IMR-90 (cell line): ENCODE results near the gene CADM1. TPM values are rescaled to one million over a fixed set of nuclear protein-coding genes. Genes with fewer than 3 reads are reported as not detected.

Source experiments
- ATAC-seq: fragments of 200-7000 bp; cut with Tn5 transposase; 2 replicates; pipeline ENCODE4 v1.9.1; 2020; ENCODE audit warnings: low read depth, mild to moderate bottlenecking, moderate library complexity
- BruUV-seq: library from RNA; stranded (reverse); fragments of 400-500 nt; replicated peaks from 2 replicates; lab custom pipeline; 2021; lab: Mats Ljungman, UMichigan
- CTCF ChIA-PET: fragments of 300-600 bp; formaldehyde crosslinking; extraction: SDS; loops from one replicate; lab custom pipeline; 2021; ENCODE audit warnings: antibody characterized with exemption; lab: Yijun Ruan, JAX
- POLR2A ChIA-PET: fragments of 300-600 bp; sonication (Branson Sonifier 250); formaldehyde crosslinking; loops from one replicate; lab custom pipeline; 2022; ENCODE audit warnings: antibody characterized with exemption; ENCODE audit not compliant: unreplicated experiment; lab: Charles Lee
- DNase-seq: peaks from one replicate; pipeline ENCODE4 v3.0.0; 2013
- H2AFZ ChIP-seq: replicated peaks from 2 replicates; pipeline ENCODE3; 2013; ENCODE audit warnings: low read length, mild to moderate bottlenecking; ENCODE audit not compliant: poor library complexity
- H2AK5ac ChIP-seq: 2 replicates; pipeline ENCODE4 v1.6.1; 2013; ENCODE audit warnings: low read depth, low read length, inconsistent platforms
- H2AK9ac ChIP-seq: replicated peaks from 2 replicates; pipeline ENCODE3; 2013; ENCODE audit warnings: mild to moderate bottlenecking, low read depth, low read length, moderate library complexity; ENCODE audit not compliant: poor library complexity
- H2BK120ac ChIP-seq: 2 replicates; pipeline ENCODE4 v1.6.1; 2013; ENCODE audit warnings: low read depth, low read length, inconsistent platforms
- H2BK15ac ChIP-seq: 3 replicates; pipeline ENCODE4 v1.6.1; 2013; ENCODE audit warnings: low read depth, low read length, inconsistent platforms
- H2BK20ac ChIP-seq: 2 replicates; pipeline ENCODE4 v1.6.1; 2013; ENCODE audit warnings: low read depth, mild to moderate bottlenecking, inconsistent platforms, low read length, moderate library complexity
- H2BK5ac ChIP-seq: 2 replicates; pipeline ENCODE4 v1.6.1; 2013; ENCODE audit warnings: mild to moderate bottlenecking, low read depth, low read length, inconsistent platforms; ENCODE audit not compliant: poor library complexity, severe bottlenecking
- H3K14ac ChIP-seq: replicated peaks from 2 replicates; pipeline ENCODE4 v1.6.1; 2013; ENCODE audit warnings: low read depth, low read length, inconsistent platforms
- H3K18ac ChIP-seq: 2 replicates; pipeline ENCODE4 v1.6.1; 2013; ENCODE audit warnings: low read depth, low read length, control low read depth
- H3K23ac ChIP-seq: 2 replicates; pipeline ENCODE4 v1.6.1; 2013; ENCODE audit warnings: low read depth, low read length, inconsistent platforms
- H3K27ac ChIP-seq: 2 replicates; pipeline ENCODE4 v1.5.1; 2013; ENCODE audit warnings: mild to moderate bottlenecking, control low read depth, low read length; ENCODE audit not compliant: insufficient read depth
- H3K27me3 ChIP-seq: 2 replicates; pipeline ENCODE4 v1.6.1; 2013; ENCODE audit warnings: low read length; ENCODE audit not compliant: control insufficient read depth, insufficient read depth
- H3K36me3 ChIP-seq: 2 replicates; pipeline ENCODE4 v1.6.1; 2013; ENCODE audit warnings: low read length, mixed read lengths; ENCODE audit not compliant: control insufficient read depth, insufficient read depth
- H3K4ac ChIP-seq: 2 replicates; pipeline ENCODE4 v1.6.1; 2013; ENCODE audit warnings: low read depth, low read length, inconsistent platforms
- H3K4me1 ChIP-seq: 2 replicates; pipeline ENCODE4 v1.6.1; 2013; ENCODE audit warnings: low read length, mixed read lengths; ENCODE audit not compliant: control insufficient read depth, insufficient read depth
- H3K4me2 ChIP-seq: 2 replicates; pipeline ENCODE4 v1.6.1; 2013; ENCODE audit warnings: low read depth, mild to moderate bottlenecking, control low read depth, low read length, moderate library complexity
- H3K4me3 ChIP-seq: 2 replicates; pipeline ENCODE4 v1.5.1; 2013; ENCODE audit warnings: low read depth, mild to moderate bottlenecking, control low read depth, low read length, moderate library complexity; ENCODE audit not compliant: insufficient read depth
- H3K56ac ChIP-seq: 2 replicates; pipeline ENCODE4 v1.6.1; 2013; ENCODE audit warnings: low read length, inconsistent platforms; ENCODE audit not compliant: insufficient read depth; ENCODE audit errors: extremely low read depth
- H3K79me1 ChIP-seq, 2 experiments: 2 replicates each; pipeline ENCODE4 v1.6.1; 2013; ENCODE audit warnings: low read length in 2 of 2, inconsistent platforms in 1 of 2, low read depth in 1 of 2
- H3K9ac ChIP-seq: 2 replicates; pipeline ENCODE4 v1.6.1; 2013; ENCODE audit warnings: low read depth, low read length, control low read depth
- H3K9me1 ChIP-seq: 2 replicates; pipeline ENCODE4 v1.6.1; 2013; ENCODE audit warnings: low read length, inconsistent platforms; ENCODE audit not compliant: insufficient read depth
- H3K9me3 ChIP-seq: 2 replicates; pipeline ENCODE4 v1.6.1; 2013; ENCODE audit warnings: low read length; ENCODE audit not compliant: control insufficient read depth, insufficient read depth
- H4K20me1 ChIP-seq: 2 replicates; pipeline ENCODE4 v1.6.1; 2013; ENCODE audit warnings: low read length, inconsistent platforms; ENCODE audit not compliant: insufficient read depth
- H4K5ac ChIP-seq: 2 replicates; pipeline ENCODE4 v1.6.1; 2013; ENCODE audit warnings: mild to moderate bottlenecking, low read depth, low read length, control low read depth
- H4K8ac ChIP-seq, 2 experiments: 2 replicates each; pipeline ENCODE4 v1.6.1; 2013; ENCODE audit warnings: low read depth in 2 of 2, low read length in 2 of 2, control low read depth in 1 of 2, inconsistent platforms in 1 of 2
- H4K91ac ChIP-seq: 2 replicates; pipeline ENCODE4 v1.6.1; 2013; ENCODE audit warnings: low read depth, low read length, inconsistent platforms; ENCODE audit not compliant: insufficient read depth
- BHLHE40 ChIP-seq: fragments of 150-350 bp; IDR thresholded peaks from 2 replicates; pipeline ENCODE4 v1.6.1; 2016; ENCODE audit warnings: mild to moderate bottlenecking, low read depth, low read length
- CEBPB ChIP-seq: IDR thresholded peaks from 2 replicates; pipeline ENCODE4 v1.6.1; 2012; ENCODE audit warnings: low read depth, low read length, improper control_type of control experiment
- CHD1 ChIP-seq: IDR thresholded peaks from 2 replicates; pipeline ENCODE4 v1.6.1; 2012; ENCODE audit warnings: low read depth, low read length, improper control_type of control experiment
- FOS ChIP-seq: fragments of 150-350 bp; IDR thresholded peaks from 2 replicates; pipeline ENCODE4 v1.6.1; 2016; ENCODE audit warnings: low read depth, low read length
- MAFK ChIP-seq: IDR thresholded peaks from 2 replicates; pipeline ENCODE4 v1.6.1; 2012; ENCODE audit warnings: low read depth, low read length, improper control_type of control experiment
- MXI1 ChIP-seq: IDR thresholded peaks from 2 replicates; pipeline ENCODE4 v1.6.1; 2012; ENCODE audit warnings: low read depth, mild to moderate bottlenecking, low read length, moderate library complexity, borderline replicate concordance
- NFE2L2 ChIP-seq: fragments of 150-350 bp; IDR thresholded peaks from 2 replicates; pipeline ENCODE4 v1.6.1; 2016; ENCODE audit warnings: low read depth, mild to moderate bottlenecking, low read length
- POLR2A ChIP-seq: IDR thresholded peaks from 2 replicates; pipeline ENCODE4 v1.6.1; 2012; ENCODE audit warnings: mild to moderate bottlenecking, low read depth, low read length
- RCOR1 ChIP-seq: IDR thresholded peaks from 2 replicates; pipeline ENCODE4 v1.6.1; 2012; ENCODE audit warnings: mild to moderate bottlenecking, low read length, improper control_type of control experiment; ENCODE audit not compliant: insufficient replicate concordance
- RFX5 ChIP-seq: IDR thresholded peaks from 2 replicates; pipeline ENCODE4 v1.8.0; 2012; ENCODE audit warnings: low read depth, mild to moderate bottlenecking, low read length, moderate library complexity
- SMC3 ChIP-seq: fragments of 150-350 bp; IDR thresholded peaks from 2 replicates; pipeline ENCODE4 v1.6.1; 2016; ENCODE audit warnings: low read depth, mild to moderate bottlenecking, antibody characterized with exemption, low read length, moderate library complexity
- WGBS, 2 experiments: methylation state at CpG; one replicate each; pipeline versions ENCODE4 v1.1.5 to v1.1.7; 2013; ENCODE audit warnings: missing lambda C conversion rate in 2 of 2; ENCODE audit not compliant: insufficient read length in 1 of 2; ENCODE audit errors: extremely low coverage in 2 of 2; 5-methylcytosine and 5-hydroxymethylcytosine counted together
- dilution Hi-C: fragments of 300-500 bp; cut with HindIII; formaldehyde crosslinking; loops from one replicate; pipeline ENCODE4 v1.14.3; 2018; ENCODE audit warnings: low sequenced_read_pairs; ENCODE audit not compliant: unreplicated experiment
- in situ Hi-C: fragments of 300-500 bp; cut with MboI; formaldehyde crosslinking; loops from 3 replicates; pipeline ENCODE4 v1.14.3; 2019; ENCODE audit warnings: low sequenced_read_pairs, inconsistent platforms, mixed read lengths
- intact Hi-C: fragments of 100-400 bp; cut with micrococcal nuclease; formaldehyde crosslinking; loops from 2 replicates; pipeline ENCODE4 v1.10.0; 2022
- polyA plus RNA-seq, 3 experiments: library from polyadenylated mRNA; depleted of rRNA; stranded (reverse); fragments of >200 nt; gene quantifications; 2 replicates each; pipeline ENCODE4 v1.2.3, GENCODE V29; 2012; ENCODE audit warnings: low replicate concordance in 1 of 3
- total RNA-seq: library from RNA; depleted of rRNA; stranded (reverse); fragments of >200 nt; gene quantifications from 2 replicates; pipeline ENCODE4 v1.2.3, GENCODE V29; 2012
- TF ChIP-seq, protein P1 (sequence below): fragments of 150-350 bp; IDR thresholded peaks from 2 replicates; pipeline ENCODE4 v1.6.1; 2017; ENCODE audit warnings: mild to moderate bottlenecking, antibody characterized with exemption, low read length, low read depth
- TF ChIP-seq, protein P2 (sequence below): conservative IDR thresholded peaks from 2 replicates; pipeline ENCODE4 v1.5.1; 2012; ENCODE audit warnings: mild to moderate bottlenecking, low read depth, low read length, improper control_type of control experiment
- TF ChIP-seq, protein P3 (sequence below): fragments of 150-350 bp; IDR thresholded peaks from 2 replicates; pipeline ENCODE4 v1.6.1; 2016; ENCODE audit warnings: low read depth, mild to moderate bottlenecking, low read length, moderate library complexity, borderline replicate concordance

CADM1 gene
- total and polyA plus RNA-seq, 2 of the 4 experiments (the other 2 are of a cell fraction) = 28.8 to 77.1 TPM

DNA sequence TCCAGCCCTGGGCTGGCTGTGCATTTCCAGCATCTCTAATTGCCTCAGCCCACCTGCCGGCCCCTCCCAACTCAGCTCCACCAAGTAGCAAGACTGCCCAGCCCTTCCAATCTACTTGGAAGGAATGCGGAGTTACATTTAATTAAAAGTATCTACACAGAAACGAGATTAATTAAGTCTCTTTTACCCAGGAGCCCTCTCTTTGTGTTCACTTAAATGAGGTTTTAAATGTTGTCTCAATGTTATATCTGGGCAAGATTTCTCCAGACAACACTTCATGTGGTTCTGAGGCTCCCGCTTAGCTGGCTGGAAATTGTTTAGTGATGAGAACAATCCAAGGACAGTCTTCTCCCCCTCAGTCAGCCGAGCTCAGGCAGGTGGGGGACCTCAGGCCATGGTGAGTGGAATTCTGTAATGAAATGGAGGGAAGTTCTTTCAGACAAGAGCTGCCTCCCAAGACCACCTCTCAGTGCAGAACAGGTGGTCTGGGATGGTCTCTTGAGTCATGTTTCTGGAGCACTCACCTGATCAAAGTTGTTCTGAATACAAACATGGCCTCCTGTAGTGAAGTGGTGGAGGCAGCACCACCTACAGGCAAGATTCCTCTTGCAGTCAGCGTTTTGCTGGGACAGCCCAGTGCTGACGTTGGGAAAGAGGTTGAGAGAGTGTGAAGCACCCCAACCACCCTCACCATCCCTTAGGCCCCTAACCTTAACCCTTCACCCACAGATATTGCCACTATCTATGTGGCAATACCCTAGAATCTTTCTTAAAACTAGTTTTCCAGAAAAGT is 371.6 kb downstream of the CADM1 start:
- no peak overlapping the region for H3K23ac ChIP-seq
- H2BK15ac ChIP-seq = no peak overlapping the region
- no peak overlapping the region for H4K5ac ChIP-seq
- H3K14ac ChIP-seq = no peak overlapping the region
- H4K91ac ChIP-seq = no peak overlapping the region
- H2BK120ac ChIP-seq = no peak overlapping the region
- no peaks in the 10 kb centered on the region for H4K20me1 ChIP-seq
- no peak overlapping the region for H4K8ac ChIP-seq
- no peak overlapping the region for H3K18ac ChIP-seq
- no peak overlapping the region for H3K4me3 ChIP-seq
- CTCF ChIA-PET = no interaction called here
- BruUV-seq = no TSS peak
- no peak for ATAC-seq
- H3K9ac ChIP-seq = no peak overlapping the region
- no peak overlapping the region for H2AK9ac ChIP-seq
- no peak overlapping the region for H3K4me2 ChIP-seq
- peaks cover 14% of the 10 kb centered on the region; the same call in 1 of the 2 replicates for H3K27me3 ChIP-seq
- H3K56ac ChIP-seq = no peak overlapping the region
- H3K9me3 ChIP-seq = no peaks in the 10 kb centered on the region
- POLR2A ChIA-PET = no interaction called here
- no peaks in the 10 kb centered on the region for H3K9me1 ChIP-seq
- DNase-seq = no peak
- H3K27ac ChIP-seq = no peak overlapping the region
- WGBS, 2 experiments = no CpG with 5 or more reads among the region's 7 CpGs
- H3K36me3 ChIP-seq = no peaks in the 10 kb centered on the region
- H3K4ac ChIP-seq = no peak overlapping the region
- TF ChIP-seq RCOR1 (no peak), MXI1 (no peak), MAFK (no peak), CHD1 (no peak), BHLHE40 (no peak), RFX5 (no peak), POLR2A (no peak), NFE2L2 (no peak), FOS (no peak), SMC3 (no peak), CEBPB (no peak)
- TF ChIP-seq, protein P1, sequence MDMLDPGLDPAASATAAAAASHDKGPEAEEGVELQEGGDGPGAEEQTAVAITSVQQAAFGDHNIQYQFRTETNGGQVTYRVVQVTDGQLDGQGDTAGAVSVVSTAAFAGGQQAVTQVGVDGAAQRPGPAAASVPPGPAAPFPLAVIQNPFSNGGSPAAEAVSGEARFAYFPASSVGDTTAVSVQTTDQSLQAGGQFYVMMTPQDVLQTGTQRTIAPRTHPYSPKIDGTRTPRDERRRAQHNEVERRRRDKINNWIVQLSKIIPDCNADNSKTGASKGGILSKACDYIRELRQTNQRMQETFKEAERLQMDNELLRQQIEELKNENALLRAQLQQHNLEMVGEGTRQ = no peak
- TF ChIP-seq, protein P2, sequence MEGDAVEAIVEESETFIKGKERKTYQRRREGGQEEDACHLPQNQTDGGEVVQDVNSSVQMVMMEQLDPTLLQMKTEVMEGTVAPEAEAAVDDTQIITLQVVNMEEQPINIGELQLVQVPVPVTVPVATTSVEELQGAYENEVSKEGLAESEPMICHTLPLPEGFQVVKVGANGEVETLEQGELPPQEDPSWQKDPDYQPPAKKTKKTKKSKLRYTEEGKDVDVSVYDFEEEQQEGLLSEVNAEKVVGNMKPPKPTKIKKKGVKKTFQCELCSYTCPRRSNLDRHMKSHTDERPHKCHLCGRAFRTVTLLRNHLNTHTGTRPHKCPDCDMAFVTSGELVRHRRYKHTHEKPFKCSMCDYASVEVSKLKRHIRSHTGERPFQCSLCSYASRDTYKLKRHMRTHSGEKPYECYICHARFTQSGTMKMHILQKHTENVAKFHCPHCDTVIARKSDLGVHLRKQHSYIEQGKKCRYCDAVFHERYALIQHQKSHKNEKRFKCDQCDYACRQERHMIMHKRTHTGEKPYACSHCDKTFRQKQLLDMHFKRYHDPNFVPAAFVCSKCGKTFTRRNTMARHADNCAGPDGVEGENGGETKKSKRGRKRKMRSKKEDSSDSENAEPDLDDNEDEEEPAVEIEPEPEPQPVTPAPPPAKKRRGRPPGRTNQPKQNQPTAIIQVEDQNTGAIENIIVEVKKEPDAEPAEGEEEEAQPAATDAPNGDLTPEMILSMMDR = no peak
- TF ChIP-seq, protein P3, sequence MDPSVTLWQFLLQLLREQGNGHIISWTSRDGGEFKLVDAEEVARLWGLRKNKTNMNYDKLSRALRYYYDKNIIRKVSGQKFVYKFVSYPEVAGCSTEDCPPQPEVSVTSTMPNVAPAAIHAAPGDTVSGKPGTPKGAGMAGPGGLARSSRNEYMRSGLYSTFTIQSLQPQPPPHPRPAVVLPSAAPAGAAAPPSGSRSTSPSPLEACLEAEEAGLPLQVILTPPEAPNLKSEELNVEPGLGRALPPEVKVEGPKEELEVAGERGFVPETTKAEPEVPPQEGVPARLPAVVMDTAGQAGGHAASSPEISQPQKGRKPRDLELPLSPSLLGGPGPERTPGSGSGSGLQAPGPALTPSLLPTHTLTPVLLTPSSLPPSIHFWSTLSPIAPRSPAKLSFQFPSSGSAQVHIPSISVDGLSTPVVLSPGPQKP = no peak
- no peaks in the 10 kb centered on the region for H3K4me1 ChIP-seq
- dilution Hi-C loops = no loop called here
- intact Hi-C loops = no loop called here
- no peak overlapping the region for H2BK20ac ChIP-seq
- H2AFZ ChIP-seq = no peak overlapping the region
- H3K79me1 ChIP-seq = no peaks in the 10 kb centered on the region
- in situ Hi-C loops = no loop called here
- no peak overlapping the region for H2BK5ac ChIP-seq
- H2AK5ac ChIP-seq = no peak overlapping the region
